GM12878 (cell line): Measurements from ENCODE around the gene JAKMIP1. TPM values are rescaled to one million over a fixed set of nuclear protein-coding genes. Genes with fewer than 3 reads are reported as not detected.
"Not testable (repeated sequence)": the region's sequence is repeated elsewhere in the genome, so short reads cannot be mapped to it uniquely, and the experiment has no call there.

Experiments used
- ATAC-seq: fragments of 200-7000 bp; cut with Tn5 transposase; 3 replicates; pipeline ENCODE4 v1.9.1; 2020; ENCODE audit warnings: mild to moderate bottlenecking, moderate library complexity
- BruUV-seq: library from RNA; stranded (reverse); fragments of 400-500 nt; replicated peaks from 2 replicates; lab custom pipeline; 2021; lab: Mats Ljungman, UMichigan
- CTCF ChIA-PET: fragments of 300-600 bp; sonication (Branson Sonifier 250); formaldehyde crosslinking; extraction: SDS; loops from one replicate; lab custom pipeline; 2021; ENCODE audit warnings: inconsistent platforms; lab: Yijun Ruan, JAX
- POLR2A ChIA-PET: fragments of 350-600 bp; formaldehyde crosslinking; extraction: SDS; loops from one replicate; lab custom pipeline; 2021; ENCODE audit warnings: inconsistent platforms; lab: Charles Lee
- RAD21 ChIA-PET: fragments of 300-600 bp; sonication (Branson Sonifier 250); formaldehyde crosslinking; loops from one replicate; lab custom pipeline; 2023; ENCODE audit warnings: antibody characterized with exemption; ENCODE audit not compliant: unreplicated experiment; lab: Charles Lee
- SMC1A ChIA-PET: fragments of 300-600 bp; sonication (Branson Sonifier 250); formaldehyde crosslinking; loops from one replicate; lab custom pipeline; 2023; ENCODE audit not compliant: unreplicated experiment, uncharacterized antibody; lab: Charles Lee
- DNase-seq: peaks from one replicate; pipeline ENCODE4 v3.0.0-alpha.2; 2011; ENCODE audit warnings: low read depth, low spot score
- FAIRE-seq: peaks from 3 replicates; lab custom pipeline; 2011; peaks lifted over from hg19 to GRCh38; lab: Jason Lieb, UNC
- H2AFZ ChIP-seq: 2 replicates; pipeline ENCODE4 v1.6.0; 2011; ENCODE audit warnings: low read depth, low read length, control low read depth; ENCODE audit not compliant: control insufficient read depth
- H3K27ac ChIP-seq: 2 replicates; pipeline ENCODE4 v1.5.1; 2011; ENCODE audit warnings: control low read depth; ENCODE audit not compliant: control insufficient read depth, insufficient read depth
- H3K27me3 ChIP-seq, 2 experiments: replicated peaks in 1 of 2; 2 replicates each; pipeline versions ENCODE4 v1.6.0 to v1.6.1; 2011; ENCODE audit warnings: low read length in 1 of 2; ENCODE audit not compliant: control insufficient read depth in 2 of 2, insufficient read depth in 2 of 2
- H3K36me3 ChIP-seq, 2 experiments: 2 replicates each; pipeline ENCODE4 v1.5.1; 2011; ENCODE audit warnings: low read length in 1 of 2; ENCODE audit not compliant: control insufficient read depth in 2 of 2, insufficient read depth in 2 of 2
- H3K4me1 ChIP-seq: 2 replicates; pipeline ENCODE4 v1.6.1; 2011; ENCODE audit warnings: mild to moderate bottlenecking, low read length, moderate library complexity, mixed read lengths; ENCODE audit not compliant: control insufficient read depth, insufficient read depth
- H3K4me2 ChIP-seq: 2 replicates; pipeline ENCODE4 v1.6.0; 2011; ENCODE audit warnings: control low read depth; ENCODE audit not compliant: control insufficient read depth, insufficient read depth
- H3K4me3 ChIP-seq: fragments of 200-600 bp; sonication (generic); 2 replicates; pipeline ENCODE4 v1.5.1; 2016
- H3K79me2 ChIP-seq: 2 replicates; pipeline ENCODE4 v1.6.0; 2011; ENCODE audit warnings: low read length; ENCODE audit not compliant: control insufficient read depth, insufficient read depth
- H3K9ac ChIP-seq: 2 replicates; pipeline ENCODE4 v1.8.0; 2011; ENCODE audit warnings: low read length, control low read depth, mixed read lengths; ENCODE audit not compliant: control insufficient read depth, insufficient read depth
- H3K9me3 ChIP-seq: replicated peaks from 3 replicates; pipeline ENCODE4 v1.5.1; 2011; ENCODE audit warnings: mild to moderate bottlenecking, low read length; ENCODE audit not compliant: control insufficient read depth, insufficient read depth
- H4K20me1 ChIP-seq: 2 replicates; pipeline ENCODE4 v1.6.0; 2011; ENCODE audit not compliant: control insufficient read depth, insufficient read depth
- E4F1 ChIP-seq: fragments of 450-650 bp; IDR thresholded peaks from 2 replicates; pipeline ENCODE4 v1.6.1; 2018; ENCODE audit warnings: borderline replicate concordance, mild to moderate bottlenecking; ENCODE audit not compliant: partially characterized antibody
- EED ChIP-seq: sonication (generic); IDR thresholded peaks from 2 replicates; pipeline ENCODE4 v1.6.1; 2016; ENCODE audit warnings: antibody characterized with exemption, low read depth
- POLR2A ChIP-seq: IDR thresholded peaks from 2 replicates; pipeline ENCODE4 v1.6.1; 2011; ENCODE audit warnings: low read depth, mild to moderate bottlenecking, low read length
- ZNF687 ChIP-seq: fragments of 450-650 bp; IDR thresholded peaks from 2 replicates; pipeline ENCODE4 v1.6.1; 2017; ENCODE audit warnings: mild to moderate bottlenecking, moderate library complexity
- WGBS: methylation state at CpG from one replicate; pipeline ENCODE4 v1.1.6; 2016; ENCODE audit warnings: low lambda C conversion rate; ENCODE audit not compliant: insufficient replicate concordance, insufficient coverage; ENCODE audit errors: missing lambda C conversion rate; 5-methylcytosine and 5-hydroxymethylcytosine counted together
- in situ Hi-C: fragments of 300-500 bp; cut with MboI; formaldehyde crosslinking; loops from 9 replicates; pipeline ENCODE4 v1.14.3; 2018; ENCODE audit warnings: mixed read lengths
- intact Hi-C: fragments of 100-400 bp; cut with micrococcal nuclease; formaldehyde crosslinking; loops from one replicate; pipeline ENCODE4 v1.14.2; 2022; ENCODE audit not compliant: unreplicated experiment
- polyA plus RNA-seq, 11 experiments: library from polyadenylated mRNA; depleted of rRNA in 4 of 11; unstranded in 6 of 11; stranded (reverse) in 5 of 11; fragments of >200 nt; fragmentation: Nextera tagmentation in 4 of 11; fragmentation: Illumina TruSeq in 1 of 11; extraction: Ambion mirVana in 4 of 11; extraction: Trizol in 1 of 11; gene quantifications; 1 replicate in 1 of 11; 2 replicates in 10 of 11; pipeline versions ENCODE4 v1.2.1 to v1.2.3, GENCODE V29; 2011 to 2016; ENCODE audit warnings: inconsistent platforms in 2 of 11, missing spikeins in 2 of 11, low read depth in 1 of 11
- total RNA-seq, 4 experiments: library from RNA; depleted of rRNA in 3 of 4; stranded (reverse); fragments of >200 nt in 3 of 4; fragmentation: Illumina TruSeq in 1 of 4; extraction: Trizol in 1 of 4; gene quantifications; 2 replicates each; pipeline versions ENCODE4 v1.2.1 to v1.2.3, GENCODE V29; 2013 to 2021

The JAKMIP1 gene
- total and polyA plus RNA-seq, 10 of the 15 experiments (the other 5 are each of a cell fraction or from before 2014, with no cell fraction given), result 0.52 to 16.7 (median 12.3) TPM

- no peak for TF ChIP-seq ZNF687
- TF ChIP-seq POLR2A, result no peak
- no peak for TF ChIP-seq EED
- no peak for TF ChIP-seq E4F1
These were observed 58.8 kb downstream of the JAKMIP1 start (continued) for GRCh38 chr4:6141554-6141953.

GRCh38 chr4:6141021-6141420 lies 59.3 kb downstream of the JAKMIP1 start:
- FAIRE-seq, H2AFZ ChIP-seq, H3K4me2 ChIP-seq, H3K27ac ChIP-seq, DNase-seq, BruUV-seq, H3K4me1 ChIP-seq, in situ Hi-C loops, H3K9me3 ChIP-seq, RAD21 ChIA-PET, H3K4me3 ChIP-seq, ATAC-seq, H3K9ac ChIP-seq, intact Hi-C loops, H4K20me1 ChIP-seq, H3K27me3 ChIP-seq, H3K36me3 ChIP-seq, H3K79me2 ChIP-seq: not testable (repeated sequence)
- SMC1A ChIA-PET, result interaction anchor here (1.1 kb wide), 1 partner anchor 51 kb away, joined by 3 read pairs; no protein-coding TSS in a partner anchor
- POLR2A ChIA-PET, result interaction anchor here (0.6 kb wide), 1 partner anchor 1502 kb away, joined by 3 read pairs; no protein-coding TSS in a partner anchor
- 97% methylated on average over 14 of the region's 14 CpGs for WGBS
- CTCF ChIA-PET, result interaction anchor here (0.8 to 1.4 kb wide), 2 partner anchors 108 to 110 kb away, joined by 3 to 4 read pairs; no protein-coding TSS in a partner anchor
